ENCODE data around the gene F2RL3. TPM values are rescaled to one million over a fixed set of nuclear protein-coding genes. Genes with fewer than 3 reads are reported as not detected.

Gene F2RL3
- polyA plus RNA-seq (2011; rRNA removed): 0.05 TPM in 1 of 2 replicates, not detected in the other
- polyA minus RNA-seq (2011; rRNA and poly(A)+ RNA removed): not detected in 2 replicates

DNA sequence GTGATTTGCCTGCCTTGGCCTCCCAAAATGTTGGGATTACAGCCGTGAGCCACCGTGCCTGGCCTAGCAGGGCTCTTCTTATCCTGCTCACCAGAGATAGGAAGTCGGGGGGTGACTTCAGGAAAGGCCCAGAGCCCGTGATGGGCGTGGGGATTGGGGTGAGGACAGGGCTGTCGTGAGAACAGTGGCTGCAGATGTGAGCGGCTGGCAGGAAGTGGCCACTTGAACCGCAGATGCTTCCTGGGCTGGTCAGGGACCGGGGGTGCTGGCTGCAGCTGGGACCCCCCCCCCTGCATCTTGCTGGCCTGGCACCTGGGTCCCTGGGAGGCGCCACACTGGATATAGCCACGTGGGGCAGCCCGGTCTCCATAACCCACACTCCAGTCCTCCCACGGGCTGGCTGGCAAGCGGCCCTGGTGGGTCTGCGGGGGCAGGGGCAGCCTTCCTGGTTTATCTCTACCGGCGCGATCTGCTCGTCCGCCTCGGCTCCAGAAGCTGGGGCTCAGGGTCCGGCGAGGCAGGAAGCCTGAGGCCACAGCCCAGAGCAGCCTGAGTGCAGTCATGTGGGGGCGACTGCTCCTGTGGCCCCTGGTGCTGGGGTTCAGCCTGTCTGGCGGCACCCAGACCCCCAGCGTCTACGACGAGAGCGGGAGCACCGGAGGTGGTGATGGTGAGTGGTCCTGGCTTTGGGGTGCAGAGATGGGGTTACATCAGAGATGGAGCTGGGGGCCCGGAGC is at the start of gene F2RL3:
Gene F2RL3, plus strand, starts transcription at position 371 of the 737 bp plus-strand sequence. Its CDS starts 191 bp downstream, at position 562.
- Histone ChIP-seq H3K27me3 (ENCODE audit: control insufficient read depth, insufficient read depth, low read length) (no peaks in the 10 kb centered on the region), H3K36me3 (ENCODE audit: control insufficient read depth, insufficient read depth, low read length) (no peaks in the 10 kb centered on the region), H3K4me3 (ENCODE audit: low read depth, low read length) (no peak within 1 kb of the TSS)
- ChIA-PET POLR2A (no interaction called here), CTCF (no interaction called here)
- DNase-seq (ENCODE audit: low read depth): no peak
- TF ChIP-seq, protein P1, sequence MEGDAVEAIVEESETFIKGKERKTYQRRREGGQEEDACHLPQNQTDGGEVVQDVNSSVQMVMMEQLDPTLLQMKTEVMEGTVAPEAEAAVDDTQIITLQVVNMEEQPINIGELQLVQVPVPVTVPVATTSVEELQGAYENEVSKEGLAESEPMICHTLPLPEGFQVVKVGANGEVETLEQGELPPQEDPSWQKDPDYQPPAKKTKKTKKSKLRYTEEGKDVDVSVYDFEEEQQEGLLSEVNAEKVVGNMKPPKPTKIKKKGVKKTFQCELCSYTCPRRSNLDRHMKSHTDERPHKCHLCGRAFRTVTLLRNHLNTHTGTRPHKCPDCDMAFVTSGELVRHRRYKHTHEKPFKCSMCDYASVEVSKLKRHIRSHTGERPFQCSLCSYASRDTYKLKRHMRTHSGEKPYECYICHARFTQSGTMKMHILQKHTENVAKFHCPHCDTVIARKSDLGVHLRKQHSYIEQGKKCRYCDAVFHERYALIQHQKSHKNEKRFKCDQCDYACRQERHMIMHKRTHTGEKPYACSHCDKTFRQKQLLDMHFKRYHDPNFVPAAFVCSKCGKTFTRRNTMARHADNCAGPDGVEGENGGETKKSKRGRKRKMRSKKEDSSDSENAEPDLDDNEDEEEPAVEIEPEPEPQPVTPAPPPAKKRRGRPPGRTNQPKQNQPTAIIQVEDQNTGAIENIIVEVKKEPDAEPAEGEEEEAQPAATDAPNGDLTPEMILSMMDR (IDR thresholded peaks at IDR 0.05; ENCODE audit: insufficient read depth, low read depth, low read length): no peak

DNA sequence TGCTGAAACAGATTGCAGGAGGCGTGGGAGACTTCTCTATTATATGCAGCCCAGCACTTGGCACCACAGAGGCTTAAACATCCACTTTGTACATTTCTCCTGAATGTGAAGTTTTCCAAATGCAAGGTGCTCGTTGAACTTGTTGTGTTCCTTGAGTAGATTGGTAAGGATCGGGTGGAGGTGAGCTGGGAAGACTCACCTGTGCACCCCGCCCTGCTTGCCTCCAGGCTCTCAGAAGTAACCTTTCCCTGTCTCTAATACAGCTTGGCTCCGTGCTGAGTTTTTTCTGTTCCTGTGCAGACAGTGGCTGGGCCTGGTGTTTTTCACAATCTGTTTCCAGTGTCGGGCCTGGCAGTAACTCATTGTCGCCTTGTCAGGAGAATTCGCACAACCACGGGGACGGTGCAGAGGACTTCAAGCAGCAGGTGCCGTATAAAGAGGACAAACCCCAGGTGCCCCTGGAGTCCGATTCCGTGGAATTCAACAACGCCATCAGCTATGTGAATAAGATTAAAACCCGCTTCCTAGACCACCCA is 47.3 kb upstream of the F2RL3 start:
- ChIA-PET POLR2A (no interaction called here), CTCF (interaction anchor here (1.4 kb wide), 1 partner anchor 127 kb away, joined by 3 read pairs; no protein-coding TSS in a partner anchor)
- no peaks in the 10 kb centered on the region for H3K27me3 ChIP-seq (ENCODE audit: control insufficient read depth, insufficient read depth, low read length)
- DNase-seq (ENCODE audit: low read depth): no peak
- H3K4me3 ChIP-seq (ENCODE audit: low read depth, low read length): no peak overlapping the region
- TF ChIP-seq, protein P1 (IDR thresholded peaks at IDR 0.05; ENCODE audit: insufficient read depth, low read depth, low read length): no peak
- H3K36me3 ChIP-seq (ENCODE audit: control insufficient read depth, insufficient read depth, low read length): peaks cover 33% of the 10 kb centered on the region

DNA sequence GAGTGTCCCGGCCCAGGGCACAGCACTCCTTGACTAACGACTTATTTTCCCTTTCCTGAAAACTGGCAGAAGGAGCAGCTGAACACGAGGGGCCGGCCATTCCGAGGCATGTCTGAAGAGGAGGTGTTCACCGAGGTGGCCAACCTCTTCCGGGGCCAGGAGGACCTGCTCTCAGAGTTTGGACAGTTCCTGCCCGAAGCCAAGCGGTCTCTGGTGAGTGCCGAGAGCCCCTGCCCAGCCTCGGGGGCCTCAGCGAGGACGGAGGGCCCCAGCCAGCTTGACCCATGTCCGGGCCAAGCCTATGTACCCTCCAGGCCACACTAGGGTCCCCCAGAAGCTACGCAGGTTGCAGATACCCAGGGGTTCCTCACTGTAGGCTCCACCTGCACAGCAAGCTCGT is 41.9 kb upstream of the F2RL3 start:
- ChIA-PET CTCF (interaction anchor here (0.8 kb wide), 1 partner anchor 12 kb away, joined by 3 read pairs; no protein-coding TSS in a partner anchor), POLR2A (no interaction called here)
- peaks cover 42% of the 10 kb centered on the region for H3K36me3 ChIP-seq (ENCODE audit: control insufficient read depth, insufficient read depth, low read length)
- no peaks in the 10 kb centered on the region for H3K27me3 ChIP-seq (ENCODE audit: control insufficient read depth, insufficient read depth, low read length)
- DNase-seq (ENCODE audit: low read depth): no peak
- TF ChIP-seq, protein P1 (IDR thresholded peaks at IDR 0.05; ENCODE audit: insufficient read depth, low read depth, low read length): no peak
- H3K4me3 ChIP-seq (ENCODE audit: low read depth, low read length): no peak overlapping the region

DNA sequence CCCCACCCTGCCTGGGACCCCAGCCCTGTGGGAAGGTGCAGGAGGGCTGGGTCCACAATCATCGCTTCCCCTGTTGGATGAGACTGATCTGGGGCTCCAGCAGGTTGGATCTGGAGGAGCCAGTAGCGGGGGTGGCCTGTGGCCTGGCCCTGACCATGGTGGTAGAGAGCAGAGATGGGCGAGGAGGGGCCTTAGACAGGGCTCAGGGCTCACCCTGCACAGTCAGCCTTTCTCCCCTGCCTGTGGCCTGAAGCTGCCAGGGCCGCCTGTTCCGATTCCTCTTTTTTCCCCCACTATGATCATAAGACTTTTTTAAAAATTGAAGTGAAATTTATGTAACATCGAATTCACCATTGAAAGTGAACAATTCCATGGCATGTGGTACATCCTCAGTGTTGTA is 41.4 kb upstream of the F2RL3 start:
- TF ChIP-seq, protein P1 (IDR thresholded peaks at IDR 0.05; ENCODE audit: insufficient read depth, low read depth, low read length): no peak
- DNase-seq (ENCODE audit: low read depth): no peak
- ChIA-PET CTCF (interaction anchor here (0.8 kb wide), 1 partner anchor 11 kb away, joined by 3 read pairs; no protein-coding TSS in a partner anchor), POLR2A (no interaction called here)
- no peak overlapping the region for H3K4me3 ChIP-seq (ENCODE audit: low read depth, low read length)
- no peaks in the 10 kb centered on the region for H3K27me3 ChIP-seq (ENCODE audit: control insufficient read depth, insufficient read depth, low read length)
- H3K36me3 ChIP-seq (ENCODE audit: control insufficient read depth, insufficient read depth, low read length): peaks cover 42% of the 10 kb centered on the region

DNA sequence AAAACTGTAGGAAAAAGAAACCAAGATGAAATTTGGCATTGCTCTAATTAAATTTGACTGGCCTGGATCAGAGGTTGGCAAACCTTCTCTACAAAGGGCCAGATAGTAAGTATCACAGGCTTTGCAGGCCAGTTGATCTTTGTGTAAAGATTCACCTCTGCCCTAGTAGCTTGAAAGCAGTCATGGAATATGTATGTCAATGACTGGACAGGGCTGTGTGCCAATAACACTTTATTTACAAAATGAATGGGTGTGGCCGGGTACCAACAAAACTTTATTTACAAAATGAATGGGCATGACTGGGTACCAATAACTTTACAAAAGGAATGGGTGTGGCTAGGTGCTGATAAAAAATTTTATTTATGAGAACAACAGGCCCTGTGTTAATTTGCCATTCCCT is 39.6 kb upstream of the F2RL3 start:
- Histone ChIP-seq H3K36me3 (ENCODE audit: control insufficient read depth, insufficient read depth, low read length) (peaks cover 38% of the 10 kb centered on the region), H3K27me3 (ENCODE audit: control insufficient read depth, insufficient read depth, low read length) (no peaks in the 10 kb centered on the region), H3K4me3 (ENCODE audit: low read depth, low read length) (no peak overlapping the region)
- TF ChIP-seq, protein P1 (IDR thresholded peaks at IDR 0.05; ENCODE audit: insufficient read depth, low read depth, low read length): no peak
- no peak for DNase-seq (ENCODE audit: low read depth)
- POLR2A ChIA-PET: no interaction called here
- CTCF ChIA-PET: interaction anchor here (1.3 kb wide), 1 partner anchor 24 kb away, joined by 4 read pairs; no protein-coding TSS in a partner anchor
